ENCODE results near the gene APIP. TPM values are rescaled to one million over a fixed set of nuclear protein-coding genes. Genes with fewer than 3 reads are reported as not detected.

Gene APIP, protein sequence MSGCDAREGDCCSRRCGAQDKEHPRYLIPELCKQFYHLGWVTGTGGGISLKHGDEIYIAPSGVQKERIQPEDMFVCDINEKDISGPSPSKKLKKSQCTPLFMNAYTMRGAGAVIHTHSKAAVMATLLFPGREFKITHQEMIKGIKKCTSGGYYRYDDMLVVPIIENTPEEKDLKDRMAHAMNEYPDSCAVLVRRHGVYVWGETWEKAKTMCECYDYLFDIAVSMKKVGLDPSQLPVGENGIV
- 36.7 TPM for total RNA-seq
- long read RNA-seq, transcript APIP-201 (7 exons, 1,366 nt), result major isoform, 29 of 41 reads
- long read RNA-seq, transcript APIP-202 (6 exons, 1,042 nt), result minor isoform, 5 of 41 reads
- long read RNA-seq, partial matches to known transcripts, result 1 of 41 reads
- long read RNA-seq, other reads (novel, unspliced or antisense), result 6 of 41 reads

DNA sequence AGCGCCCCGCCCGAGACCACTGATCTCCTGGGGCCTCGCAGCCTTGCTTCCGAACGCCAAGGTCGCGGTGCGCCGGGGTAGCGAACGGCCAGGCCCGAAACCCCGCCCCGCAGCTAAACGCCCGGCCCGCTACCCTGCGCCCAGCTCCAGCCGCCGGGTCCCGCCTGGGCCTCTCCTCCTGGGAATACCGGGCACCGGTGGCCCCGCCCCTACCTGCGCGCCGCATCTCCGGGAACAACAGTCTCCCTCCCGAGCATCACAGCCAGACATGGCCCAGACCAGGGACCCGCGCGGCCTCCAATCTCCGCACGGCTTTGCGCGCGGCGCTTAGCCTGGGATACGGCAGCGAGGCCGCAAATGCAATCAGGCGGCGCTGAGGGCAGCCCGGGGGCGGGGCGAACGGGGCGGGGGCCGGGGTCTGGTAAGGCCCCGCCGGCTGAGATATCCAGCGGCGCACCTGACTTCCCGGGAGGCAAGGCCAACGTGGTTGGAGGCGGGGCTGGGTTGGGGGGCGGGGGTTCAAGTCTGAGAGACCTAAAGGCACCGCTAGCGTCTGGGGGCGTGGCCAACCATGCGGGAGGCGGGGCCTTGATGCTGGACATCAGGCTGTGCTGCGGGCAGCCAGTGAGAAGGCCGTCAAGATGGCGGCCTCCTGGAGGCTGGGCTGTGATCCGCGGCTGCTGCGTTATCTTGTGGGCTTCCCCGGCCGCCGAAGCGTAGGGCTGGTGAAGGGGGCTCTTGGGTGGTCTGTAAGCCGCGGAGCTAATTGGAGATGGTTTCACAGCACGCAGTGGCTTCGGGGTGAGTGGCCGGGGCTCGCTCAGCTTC is at the start of gene APIP, which contains the start of gene PDHX:
APIP (minus strand) TSS at position 365 of the 828 bp plus-strand sequence; CDS start at position 270, 95 bp downstream.
PDHX (plus strand) TSS at position 604 of the 828 bp plus-strand sequence; CDS start at position 642, 38 bp downstream.
- Histone ChIP-seq H3K27me3 (ENCODE audit: low read depth) (no peaks in the 10 kb centered on the region), H3K9me3 (no peaks in the 10 kb centered on the region), H3K27ac (peak within 1 kb of the TSS; percentile 95), H3K36me3 (no peaks in the 10 kb centered on the region), H3K4me1 (peaks cover 34% of the 10 kb centered on the region), H3K4me3 (peak within 1 kb of the TSS; percentile 86)
- TF ChIP-seq, protein P1, sequence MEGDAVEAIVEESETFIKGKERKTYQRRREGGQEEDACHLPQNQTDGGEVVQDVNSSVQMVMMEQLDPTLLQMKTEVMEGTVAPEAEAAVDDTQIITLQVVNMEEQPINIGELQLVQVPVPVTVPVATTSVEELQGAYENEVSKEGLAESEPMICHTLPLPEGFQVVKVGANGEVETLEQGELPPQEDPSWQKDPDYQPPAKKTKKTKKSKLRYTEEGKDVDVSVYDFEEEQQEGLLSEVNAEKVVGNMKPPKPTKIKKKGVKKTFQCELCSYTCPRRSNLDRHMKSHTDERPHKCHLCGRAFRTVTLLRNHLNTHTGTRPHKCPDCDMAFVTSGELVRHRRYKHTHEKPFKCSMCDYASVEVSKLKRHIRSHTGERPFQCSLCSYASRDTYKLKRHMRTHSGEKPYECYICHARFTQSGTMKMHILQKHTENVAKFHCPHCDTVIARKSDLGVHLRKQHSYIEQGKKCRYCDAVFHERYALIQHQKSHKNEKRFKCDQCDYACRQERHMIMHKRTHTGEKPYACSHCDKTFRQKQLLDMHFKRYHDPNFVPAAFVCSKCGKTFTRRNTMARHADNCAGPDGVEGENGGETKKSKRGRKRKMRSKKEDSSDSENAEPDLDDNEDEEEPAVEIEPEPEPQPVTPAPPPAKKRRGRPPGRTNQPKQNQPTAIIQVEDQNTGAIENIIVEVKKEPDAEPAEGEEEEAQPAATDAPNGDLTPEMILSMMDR (IDR thresholded peaks at IDR 0.05), result no peak
- ATAC-seq (peak; percentile 98), DNase-seq (peak; percentile 99)
- intact Hi-C loops (cut with DNase I), result no loop called here

DNA sequence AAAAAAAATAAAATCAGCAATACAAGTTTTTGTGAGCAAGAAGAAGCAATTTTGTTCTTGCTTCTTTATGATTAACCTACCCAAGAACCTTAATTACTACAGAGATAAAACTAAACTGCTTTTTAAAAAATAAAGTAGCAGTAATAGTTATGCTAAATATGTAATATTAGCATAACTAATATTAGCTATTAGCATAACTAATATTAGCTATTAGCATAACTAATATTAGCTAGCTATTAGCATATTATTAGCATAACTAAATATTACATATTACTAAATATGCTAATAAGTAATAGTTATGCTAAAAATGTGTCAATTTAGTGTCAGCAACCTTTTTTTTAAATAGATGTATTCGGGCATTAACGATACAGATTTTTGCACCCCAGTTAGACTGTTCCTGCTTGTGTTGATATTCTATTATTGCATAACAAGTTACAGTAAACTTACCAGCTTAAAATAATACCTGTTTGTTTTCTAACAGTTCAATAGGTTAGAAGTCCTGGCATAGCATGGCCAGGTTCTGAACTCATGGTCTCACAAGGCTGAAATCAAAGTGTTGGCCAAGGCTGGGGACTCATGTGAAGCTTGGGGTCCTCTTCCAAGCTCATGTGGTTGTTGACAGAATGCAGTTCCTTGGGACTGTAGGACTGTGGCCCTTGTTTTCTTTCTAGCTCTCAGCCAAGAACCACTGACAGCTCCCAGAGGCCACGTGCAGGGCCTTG is 48.6 kb upstream of the APIP start:
- TF ChIP-seq, protein P1 (IDR thresholded peaks at IDR 0.05), result no peak
- Histone ChIP-seq H3K27ac (no peak overlapping the region), H3K27me3 (ENCODE audit: low read depth) (no peaks in the 10 kb centered on the region), H3K36me3 (peaks cover 40% of the 10 kb centered on the region), H3K4me1 (no peaks in the 10 kb centered on the region), H3K4me3 (no peak overlapping the region), H3K9me3 (no peaks in the 10 kb centered on the region)
- intact Hi-C loops (cut with DNase I), result no loop called here
- DNase-seq, result no peak
- no peak for ATAC-seq

DNA sequence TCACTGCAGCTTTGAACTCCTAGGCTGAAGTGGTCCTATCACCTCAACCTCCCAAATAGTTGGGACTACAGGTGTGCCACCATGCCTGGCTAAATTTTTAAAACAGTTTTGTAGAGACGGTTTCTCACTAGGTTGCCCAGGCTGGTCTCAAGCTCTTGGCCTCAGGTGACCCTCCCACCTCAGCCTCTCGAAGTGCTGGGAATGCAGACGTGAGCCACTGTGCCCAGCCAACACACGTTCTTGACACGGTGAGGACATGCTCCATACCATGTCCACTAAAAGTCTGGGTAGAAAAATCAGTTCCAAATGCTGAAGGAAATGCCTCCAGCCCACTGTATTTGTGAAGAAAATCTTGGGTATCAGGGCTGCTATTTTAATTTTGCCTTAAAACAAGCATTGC is 47.2 kb upstream of the APIP start:
- Histone ChIP-seq H3K4me3 (no peak overlapping the region), H3K9me3 (no peaks in the 10 kb centered on the region), H3K27ac (no peak overlapping the region), H3K27me3 (ENCODE audit: low read depth) (no peaks in the 10 kb centered on the region), H3K36me3 (peaks cover 28% of the 10 kb centered on the region), H3K4me1 (no peaks in the 10 kb centered on the region)
- TF ChIP-seq, protein P1 (IDR thresholded peaks at IDR 0.05), result no peak
- DNase-seq (peak; percentile 50), ATAC-seq (peak in 1 of 2 donors; percentile 56)
- intact Hi-C loops (cut with DNase I), result no loop called here

DNA sequence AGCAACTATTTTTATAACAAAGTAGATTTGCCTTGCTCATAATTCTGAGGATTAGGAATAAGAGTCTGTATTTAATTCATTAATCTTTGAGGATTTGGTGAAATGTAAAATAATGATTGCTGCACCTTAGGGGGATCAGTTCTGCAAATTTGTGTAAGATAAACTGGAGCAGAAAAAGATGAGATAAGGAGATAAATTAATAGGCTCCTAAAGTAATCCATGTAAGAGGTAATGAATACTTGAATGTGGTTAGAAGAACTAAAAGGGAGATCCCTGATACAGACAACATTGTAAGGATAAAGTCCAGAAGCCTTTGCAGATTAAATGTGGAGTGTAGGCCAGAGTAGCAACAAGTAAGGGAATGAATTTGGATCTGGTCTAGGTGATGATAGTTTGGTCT is 45.9 kb upstream of the APIP start:
- TF ChIP-seq, protein P1 (IDR thresholded peaks at IDR 0.05), result no peak
- ATAC-seq, result no peak

DNA sequence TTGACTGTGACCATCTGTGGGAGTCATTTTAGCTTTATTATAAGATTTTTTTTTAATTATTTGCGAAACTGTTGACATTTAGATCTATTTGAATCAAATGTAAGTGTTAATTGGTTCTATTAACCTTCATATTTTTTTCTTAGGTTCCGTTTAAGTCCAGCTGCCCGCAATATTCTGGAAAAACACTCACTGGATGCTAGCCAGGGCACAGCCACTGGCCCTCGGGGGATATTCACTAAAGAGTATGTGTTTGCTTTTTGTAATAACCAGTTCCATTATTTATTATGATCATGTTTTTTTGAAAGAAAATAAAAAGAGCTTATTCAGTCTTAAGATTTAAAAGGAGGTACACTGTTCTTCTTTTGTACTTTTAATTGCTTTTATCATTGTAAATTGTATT is 44.1 kb upstream of the APIP start:
- H3K27me3 ChIP-seq (ENCODE audit: low read depth), result no peaks in the 10 kb centered on the region
- TF ChIP-seq, protein P1 (IDR thresholded peaks at IDR 0.05), result no peak
- no peaks in the 10 kb centered on the region for H3K4me1 ChIP-seq
- no peaks in the 10 kb centered on the region for H3K9me3 ChIP-seq
- DNase-seq (no peak), ATAC-seq (no peak)
- peaks cover 16% of the 10 kb centered on the region for H3K36me3 ChIP-seq
- no peak overlapping the region for H3K27ac ChIP-seq
- intact Hi-C loops (cut with DNase I), result no loop called here
- no peak overlapping the region for H3K4me3 ChIP-seq

More for the DNA sequence above, 45.9 kb upstream of the APIP start:
- Histone ChIP-seq H3K4me1 (no peaks in the 10 kb centered on the region), H3K9me3 (no peaks in the 10 kb centered on the region), H3K27me3 (ENCODE audit: low read depth) (no peaks in the 10 kb centered on the region), H3K27ac (no peak overlapping the region), H3K36me3 (peaks cover 25% of the 10 kb centered on the region), H3K4me3 (no peak overlapping the region)
- no peak for DNase-seq
- intact Hi-C loops (cut with DNase I), result no loop called here

Measured in lower lobe of right lung (tissue), 2 donors.